Left cardiac atrium (tissue), 4 donors: ENCODE results near the gene TM2D1. TPM values are rescaled to one million over a fixed set of nuclear protein-coding genes. Genes with fewer than 3 reads are reported as not detected.
"Not testable (repeated sequence)": the region's sequence is repeated elsewhere in the genome, so short reads cannot be mapped to it uniquely, and the experiment has no call there.

Source experiments
- ATAC-seq, 2 donors: fragments of 200-7000 bp; cut with Tn5 transposase; one replicate each; pipeline ENCODE4 v1.9.1; 2020; ENCODE audit warnings: mild to moderate bottlenecking in 2 of 2, moderate library complexity in 2 of 2
- DNase-seq: peaks from one replicate; pipeline ENCODE4 v3.0.0-alpha.2; 2020
- intact Hi-C, 2 donors: fragments of 100-400 bp; cut with DNase I; formaldehyde crosslinking; loops; one replicate each; pipeline versions ENCODE4 v1.14.1 to v1.15.1; 2022 to 2023
- long read RNA-seq: library from polyadenylated mRNA; unstranded; transcript quantifications from one replicate; pipeline ENCODE4 v2.0.0, GENCODE V29; 2021
- total RNA-seq, 2 donors: library from RNA; stranded (reverse); fragmentation: NEBNext Ultra II Directional; extraction: Animal tissue kit (Norgen Biotek cat#: 25700); gene quantifications; one replicate each; pipeline ENCODE4 v1.2.1, GENCODE V29; 2021
- donor health status: DM: no; HTN: yes; CAD: no.
- donor health status: DM: no; HTN: yes; CAD: no; lungs with severe emphysema.
- donor health status: DM: yes; HTN: yes; CAD: no.
- donor health status: Dilated cardiomyopathy.

The TM2D1 gene
- total RNA-seq = 10 to 100 TPM; 34.0 to 40.3 TPM
- long read RNA-seq, transcript TM2D1-201 (7 exons, 1,250 nt) = major isoform, 20 of 30 reads
- long read RNA-seq, partial matches to known transcripts = 7 of 30 reads
- long read RNA-seq, other reads (novel, unspliced or antisense) = 3 of 30 reads

DNA sequence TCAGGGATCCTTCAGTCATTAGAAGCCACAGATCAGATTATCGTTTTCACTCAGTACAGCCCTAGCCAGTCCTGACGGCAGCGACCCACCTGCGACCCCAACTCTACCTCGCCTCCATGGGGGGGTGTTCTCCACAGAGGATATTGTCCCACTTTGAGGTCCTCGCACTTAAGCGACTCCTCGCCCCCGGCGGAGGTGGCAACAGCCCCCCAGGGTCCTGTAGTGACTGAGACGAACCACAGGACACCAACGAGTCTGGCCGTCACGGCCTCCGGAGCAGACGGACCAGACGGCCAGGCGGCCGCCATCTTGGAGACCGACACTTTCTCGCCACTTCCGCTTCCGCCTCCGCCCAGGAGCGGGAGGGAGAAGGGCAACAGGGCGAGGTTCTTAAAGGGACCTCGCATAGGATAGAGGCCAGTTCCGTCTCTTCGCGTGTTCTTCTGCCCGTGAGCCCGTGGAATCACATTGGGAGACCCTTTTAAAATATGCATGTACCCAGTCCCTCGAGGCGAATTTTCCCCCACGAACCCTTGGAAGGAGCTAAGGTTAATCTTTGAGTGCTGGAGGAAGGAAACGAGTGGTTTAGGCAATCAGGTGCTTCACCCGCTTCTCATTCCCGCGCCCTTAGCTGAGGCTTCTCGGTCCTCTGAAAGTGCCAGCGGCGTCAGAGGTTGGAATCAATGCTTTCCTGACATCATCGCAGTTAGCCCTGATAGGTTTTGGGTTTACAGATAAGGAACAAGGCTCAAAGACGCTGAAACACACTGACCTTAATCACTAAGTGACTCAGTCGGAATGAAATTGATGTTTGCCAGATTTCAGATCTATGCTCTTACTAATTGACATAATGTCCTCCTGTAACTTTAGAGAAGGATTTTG lies at the start of gene TM2D1:
TSS of gene TM2D1 (minus strand) at position 329 of the 882 bp plus-strand sequence. CDS start at position 308, 21 bp downstream.
- peak; percentile 99 to 100 for ATAC-seq
- intact Hi-C loops = no loop called here
- DNase-seq = peak; percentile 92

GRCh38 chr1:61770131-61770530 lies 45.2 kb upstream of the TM2D1 start:
- ATAC-seq (no peak), DNase-seq (no peak)
- intact Hi-C loops = no loop called here

GRCh38 chr1:61757950-61758349 lies 33.0 kb upstream of the TM2D1 start:
- DNase-seq (no peak), ATAC-seq (peak in 1 of 2 donors; percentile 54)
- intact Hi-C loops = no loop called here

DNA sequence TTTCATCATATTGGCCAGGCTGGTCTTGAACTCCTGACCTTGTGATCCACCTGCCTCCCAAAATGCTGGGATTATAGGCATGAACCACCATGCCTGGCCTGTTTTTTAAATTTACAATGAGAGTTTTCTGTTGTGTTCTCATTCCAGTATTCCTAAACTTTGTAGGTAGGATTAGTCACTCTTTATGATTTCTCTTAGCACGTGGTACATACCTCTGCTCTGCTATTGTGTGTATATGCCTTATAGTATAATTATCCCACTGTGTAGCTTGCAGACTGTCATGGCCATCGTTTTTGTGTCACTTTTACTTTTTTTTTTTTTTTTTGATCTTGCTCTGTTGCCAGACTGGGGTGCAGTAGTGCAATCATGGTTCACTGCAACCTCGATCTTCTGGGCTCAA lies 31.8 kb upstream of the TM2D1 start:
- intact Hi-C loops = no loop called here
- ATAC-seq (no peak), DNase-seq (no peak)

DNA sequence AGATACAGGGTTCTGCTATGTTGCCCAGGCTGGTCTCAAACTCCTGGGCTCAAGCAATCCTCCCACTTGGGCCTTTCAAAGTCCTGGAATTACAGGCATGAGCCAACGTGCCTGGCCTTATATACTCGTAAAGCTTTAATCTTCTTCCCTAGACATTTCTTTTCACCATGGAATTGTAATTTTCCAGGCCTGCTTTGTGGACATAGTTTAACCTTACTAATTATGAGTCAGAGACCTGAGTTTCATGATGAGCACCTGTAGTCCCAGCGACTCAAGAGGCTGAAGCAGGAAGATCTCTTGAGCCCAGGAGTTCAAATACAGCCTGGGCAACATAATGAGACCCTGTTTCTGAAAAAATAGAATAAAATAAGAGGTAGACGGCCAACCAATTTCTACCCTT lies 29.6 kb upstream of the TM2D1 start:
- intact Hi-C loops = no loop called here
- no peak for DNase-seq
- no peak for ATAC-seq

DNA sequence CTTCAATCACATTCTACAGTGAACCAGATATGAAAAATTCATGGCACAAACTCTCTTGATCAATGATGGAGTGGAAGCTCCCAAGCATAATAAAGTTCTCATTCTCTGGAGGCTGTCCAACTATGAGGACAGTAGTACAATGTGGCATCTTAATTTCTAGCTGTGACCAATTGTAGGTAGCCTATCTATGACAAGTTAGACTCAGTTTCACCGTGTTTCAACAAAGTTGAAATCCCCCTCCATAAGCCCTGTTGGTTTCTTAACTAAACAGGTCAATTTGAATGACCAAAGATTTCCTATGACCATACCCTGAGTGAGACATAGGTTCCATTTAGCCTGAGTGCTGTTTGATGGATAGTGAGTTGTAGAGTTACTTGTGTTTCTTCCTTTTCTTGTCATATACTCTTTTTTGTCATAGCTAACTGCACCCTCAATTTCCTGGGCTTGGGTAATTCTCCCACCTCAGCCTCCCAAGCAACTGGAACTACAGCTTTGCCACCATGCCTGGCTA lies 29.1 kb upstream of the TM2D1 start:
- ATAC-seq (no peak), DNase-seq (no peak)
- intact Hi-C loops = no loop called here

DNA sequence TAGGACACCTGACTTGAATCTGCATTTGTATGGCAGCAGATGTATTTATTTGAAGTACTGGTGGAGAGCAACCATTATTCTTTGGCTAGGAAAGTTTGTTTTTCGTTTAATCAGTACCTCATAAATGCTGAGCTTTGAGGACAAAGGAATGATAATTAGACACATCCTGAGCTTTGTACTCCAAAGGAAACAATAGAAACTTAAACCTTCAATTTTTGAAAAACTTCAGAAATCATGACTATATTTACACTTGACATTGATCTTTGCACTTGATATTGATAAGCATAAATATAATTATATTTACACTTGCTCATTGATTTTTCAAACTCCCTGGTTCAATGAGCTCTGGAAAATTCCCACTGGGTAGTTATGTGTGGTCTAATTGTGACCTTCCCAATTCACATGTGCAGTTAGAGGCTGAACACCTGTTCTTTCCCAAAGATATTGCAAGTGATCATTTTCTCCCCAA lies 28.0 kb upstream of the TM2D1 start:
- DNase-seq = no peak
- ATAC-seq = no peak
- intact Hi-C loops = no loop called here

DNA sequence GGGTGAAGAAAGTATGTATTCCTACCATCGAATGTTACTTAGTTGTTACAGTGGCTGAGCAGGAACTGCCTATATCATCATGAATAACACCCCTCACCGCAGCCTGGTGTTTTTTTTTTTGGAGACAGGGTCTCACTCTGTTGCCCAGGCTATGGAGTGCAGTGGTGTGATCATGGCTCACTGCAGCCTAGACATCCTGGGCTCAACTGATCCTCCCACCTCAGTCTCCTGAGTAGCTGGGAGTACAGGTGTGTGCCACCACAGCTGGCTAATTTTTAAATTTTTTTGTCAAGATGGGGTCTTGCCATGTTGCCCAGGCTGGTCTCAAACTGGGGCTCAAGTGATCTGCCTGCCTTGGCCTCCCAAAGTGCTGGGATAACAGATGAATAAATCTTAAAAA lies 24.6 kb upstream of the TM2D1 start:
- intact Hi-C loops = no loop called here
- ATAC-seq (no peak), DNase-seq (no peak)

DNA sequence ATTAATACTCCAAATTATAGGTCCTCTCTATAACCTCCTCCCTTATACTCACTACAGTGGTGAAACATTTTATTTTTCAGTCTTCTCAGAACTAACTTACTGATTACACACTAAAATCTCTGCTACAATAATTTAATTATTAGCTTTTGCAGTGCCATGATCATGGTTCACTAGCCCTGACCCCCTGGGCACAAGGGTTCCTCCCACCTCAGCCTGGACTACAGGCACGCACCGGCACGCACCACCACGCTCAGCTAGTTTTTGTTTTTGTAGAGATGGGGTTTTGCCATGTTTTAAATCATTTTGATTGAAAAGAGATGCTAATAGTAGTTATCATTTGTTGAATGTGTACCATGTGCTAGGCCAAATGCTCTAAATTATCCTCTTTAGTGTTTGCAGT lies 23.6 kb upstream of the TM2D1 start:
- DNase-seq (no peak), ATAC-seq (no peak)
- intact Hi-C loops = no loop called here

GRCh38 chr1:61746813-61747212 lies 21.9 kb upstream of the TM2D1 start:
- DNase-seq = no peak
- intact Hi-C loops = no loop called here
- no peak for ATAC-seq

DNA sequence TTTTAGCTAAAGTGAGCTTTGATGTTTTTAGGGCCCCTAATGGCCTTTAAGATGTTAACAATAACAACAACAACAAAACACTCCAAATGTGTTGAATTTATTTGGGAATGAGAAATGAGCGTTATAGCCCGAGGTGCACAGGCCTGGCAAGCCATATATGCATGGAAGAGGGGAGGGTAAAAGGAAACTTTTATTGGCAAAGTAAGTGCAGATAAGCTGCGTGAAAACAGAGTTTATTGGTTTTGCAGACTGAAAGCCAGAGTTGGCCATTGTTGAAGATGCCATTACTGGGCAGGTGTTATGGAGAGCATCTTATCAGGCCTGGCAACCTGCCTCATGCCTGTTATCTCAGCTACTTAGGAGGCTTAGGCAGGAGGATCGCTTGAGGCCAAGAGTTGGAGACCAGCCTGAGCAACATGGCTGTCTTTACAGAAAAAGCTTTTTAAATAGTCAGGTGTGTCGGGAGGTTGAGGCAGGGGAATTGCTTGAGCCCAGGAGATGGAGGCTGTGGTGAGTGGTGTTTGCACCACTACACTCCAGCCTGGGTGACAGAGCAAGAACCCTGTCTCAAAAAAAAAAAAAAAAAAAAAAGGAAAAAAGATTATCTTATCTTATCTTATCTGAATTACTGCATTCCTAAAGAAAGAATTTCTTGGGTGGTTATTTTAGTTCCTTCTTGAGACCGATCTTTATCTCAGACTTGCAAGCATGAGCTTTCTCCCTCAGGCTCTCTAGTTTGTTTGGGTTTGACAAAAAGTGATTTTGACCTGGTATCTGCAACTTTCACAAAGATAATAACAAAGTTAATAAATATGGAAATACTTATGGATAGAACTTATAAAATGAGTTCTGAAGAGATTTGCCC lies 19.0 kb upstream of the TM2D1 start:
- DNase-seq (no peak), ATAC-seq (no peak)
- intact Hi-C loops = no loop called here

DNA sequence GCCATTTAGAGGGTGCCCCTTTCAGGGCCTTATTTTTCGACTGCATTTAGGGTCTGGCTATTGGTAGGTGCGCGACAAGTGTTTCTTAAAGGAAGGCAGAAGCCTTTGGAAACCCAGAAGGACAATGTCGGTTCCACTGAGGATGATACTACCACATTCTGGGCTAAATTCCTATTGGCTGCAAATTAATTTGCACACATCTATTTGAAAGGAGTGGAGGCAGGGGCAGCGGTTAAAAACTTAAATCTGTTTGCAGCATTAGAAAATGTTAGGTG lies 18.4 kb upstream of the TM2D1 start:
- DNase-seq (no peak), ATAC-seq (no peak)
- intact Hi-C loops = no loop called here

DNA sequence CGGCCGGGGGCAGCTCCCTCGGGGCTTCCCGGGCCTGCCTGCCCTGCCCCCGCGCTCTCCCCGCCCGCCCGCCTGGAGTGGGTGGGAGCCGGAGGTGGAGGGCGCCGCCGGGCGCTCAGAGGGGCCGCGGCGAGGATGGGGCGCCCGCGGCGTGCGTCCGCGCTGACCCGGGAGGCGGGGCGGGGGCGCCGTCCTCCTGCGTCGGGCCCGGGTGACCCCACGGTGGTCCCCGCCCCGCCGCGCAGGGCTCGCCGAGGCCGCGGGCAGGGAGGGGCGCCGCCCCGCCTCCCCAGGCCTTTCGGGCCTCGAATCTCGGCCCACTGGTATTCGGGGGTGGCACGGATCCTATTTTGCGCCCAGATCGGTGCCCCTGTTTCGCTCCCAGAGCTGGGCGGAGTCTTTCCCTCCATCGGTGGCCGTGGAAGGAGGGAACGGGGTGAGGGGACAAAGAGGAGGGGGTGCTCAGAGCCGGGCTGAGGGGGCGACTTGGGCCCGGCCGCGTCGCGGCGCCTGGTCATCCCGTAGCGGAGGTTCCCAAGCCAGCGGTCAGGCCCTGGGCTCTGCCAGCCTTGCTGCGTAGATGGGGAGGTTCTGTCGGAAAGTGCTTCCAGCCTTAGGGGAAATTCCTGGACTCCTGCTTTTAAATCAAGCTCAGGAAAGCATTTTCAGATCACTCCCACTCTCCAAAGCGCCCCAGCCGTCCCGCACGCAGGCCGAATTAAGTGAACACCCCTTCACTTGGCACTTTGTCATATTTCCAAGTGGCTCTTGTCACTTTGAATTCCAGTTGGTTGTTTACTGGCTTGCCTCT lies 17.9 kb upstream of the TM2D1 start:
- intact Hi-C loops = no loop called here
- ATAC-seq (peak; percentile 90 to 93), DNase-seq (peak; percentile 64)

- peak; percentile 72 to 90 for ATAC-seq
- peak; percentile 62 for DNase-seq
- intact Hi-C loops = no loop called here
These were observed 17.0 kb upstream of the TM2D1 start, which contains the start of gene PATJ for GRCh38 chr1:61741711-61742619. Gene PATJ, plus strand, starts transcription at chr1:61742480. Its CDS starts 20,413 bp downstream, at chr1:61762893.

GRCh38 chr1:61740751-61741700 lies 16.1 kb upstream of the TM2D1 start:
- DNase-seq (no peak), ATAC-seq (no peak)
- intact Hi-C loops = no loop called here

DNA sequence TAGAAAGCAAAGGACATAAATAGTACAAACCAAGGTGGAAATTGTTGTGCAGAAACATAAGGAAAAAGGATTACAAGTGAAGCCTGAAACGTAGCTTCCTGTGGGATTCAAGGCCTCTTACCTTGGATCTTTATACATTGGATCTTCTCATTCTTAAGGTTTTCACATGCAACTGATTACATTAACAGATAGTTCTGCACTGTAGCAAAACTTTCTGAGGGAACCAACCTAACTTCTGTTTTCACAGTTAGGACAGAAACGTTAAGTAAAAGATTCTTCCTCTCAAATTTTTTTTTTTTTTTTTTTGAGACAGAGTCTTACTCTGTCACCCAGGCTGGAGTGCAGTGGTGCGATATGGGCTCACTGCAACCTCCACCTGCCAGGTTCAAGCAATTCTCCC lies 7.8 kb upstream of the TM2D1 start:
- no peak for ATAC-seq
- no peak for DNase-seq
- intact Hi-C loops = no loop called here

- intact Hi-C loops, ATAC-seq, DNase-seq: not testable (repeated sequence)
These were observed 5.7 kb upstream of the TM2D1 start for GRCh38 chr1:61730679-61731078.
